ENCODE data around the gene EPPIN.

GRCh38 chr20:45539382-45539781 is 7.8 kb downstream of the EPPIN start, which contains the start of gene WFDC6:
- TF ChIP-seq CTCF (IDR thresholded peaks at IDR 0.05) (no peak), POLR2AphosphoS5 (IDR thresholded peaks at IDR 0.05; ENCODE audit: low read depth, low read length) (no peak)

Data from Panc1 (cell line).